H9 (cell line): ENCODE measurements around the gene PDPN. TPM values are rescaled to one million over a fixed set of nuclear protein-coding genes. Genes with fewer than 3 reads are reported as not detected.

ENCODE experiments used
- DNase-seq: peaks from one replicate; pipeline ENCODE4 v3.0.0-alpha.2; 2017
- H2AFZ ChIP-seq: one replicate; pipeline ENCODE4 v1.6.1; 2013; ENCODE audit warnings: mild to moderate bottlenecking, low read length, control low read depth, moderate library complexity
- H2AK5ac ChIP-seq: 2 replicates; pipeline ENCODE4 v1.6.1; 2013; ENCODE audit warnings: low read length, control low read depth, mixed read lengths; ENCODE audit not compliant: insufficient read length
- H2BK120ac ChIP-seq: one replicate; pipeline ENCODE4 v1.6.1; 2013; ENCODE audit warnings: low read depth, mild to moderate bottlenecking, low read length, control low read depth, inconsistent platforms; ENCODE audit not compliant: poor library complexity, severe bottlenecking
- H2BK12ac ChIP-seq: 2 replicates; pipeline ENCODE4 v1.6.1; 2013; ENCODE audit warnings: low read length, control low read depth, mixed read lengths, low read depth; ENCODE audit not compliant: insufficient read length
- H2BK15ac ChIP-seq: 2 replicates; pipeline ENCODE4 v1.6.1; 2013; ENCODE audit warnings: low read depth, low read length, control low read depth
- H2BK20ac ChIP-seq: one replicate; pipeline ENCODE4 v1.6.1; 2013; ENCODE audit warnings: low read depth, mild to moderate bottlenecking, low read length, control low read depth, inconsistent platforms; ENCODE audit not compliant: poor library complexity, severe bottlenecking
- H2BK5ac ChIP-seq: 2 replicates; pipeline ENCODE4 v1.6.1; 2013; ENCODE audit warnings: low read length, control low read depth, mixed read lengths; ENCODE audit not compliant: insufficient read length
- H3K14ac ChIP-seq: 2 replicates; pipeline ENCODE4 v1.6.1; 2013; ENCODE audit warnings: low read length, control low read depth; ENCODE audit not compliant: insufficient read depth
- H3K18ac ChIP-seq: 2 replicates; pipeline ENCODE4 v1.6.1; 2013; ENCODE audit warnings: low read depth, mild to moderate bottlenecking, mixed read lengths, low read length, control low read depth; ENCODE audit not compliant: insufficient read length
- H3K23ac ChIP-seq: 2 replicates; pipeline ENCODE4 v1.6.1; 2013; ENCODE audit warnings: low read length, control low read depth, mixed read lengths, low read depth; ENCODE audit not compliant: insufficient read length
- H3K23me2 ChIP-seq: 2 replicates; pipeline ENCODE4 v1.6.1; 2013; ENCODE audit warnings: low read depth, mild to moderate bottlenecking, mixed read lengths, low read length, control low read depth; ENCODE audit not compliant: insufficient read length, poor library complexity, severe bottlenecking
- H3K27ac ChIP-seq: 2 replicates; pipeline ENCODE4 v1.5.1; 2013; ENCODE audit warnings: low read length, control low read depth, mixed read lengths, low read depth; ENCODE audit not compliant: insufficient read length
- H3K27me3 ChIP-seq: 2 replicates; pipeline ENCODE4 v1.6.1; 2013; ENCODE audit warnings: low read length, control low read depth, inconsistent platforms; ENCODE audit not compliant: insufficient read depth
- H3K4ac ChIP-seq: 2 replicates; pipeline ENCODE4 v1.6.1; 2013; ENCODE audit warnings: low read depth, mild to moderate bottlenecking, control low read depth, inconsistent platforms, low read length, moderate library complexity
- H3K4me1 ChIP-seq: 2 replicates; pipeline ENCODE4 v1.6.1; 2013; ENCODE audit warnings: low read length, control low read depth, inconsistent platforms; ENCODE audit not compliant: insufficient read depth
- H3K4me2 ChIP-seq: 2 replicates; pipeline ENCODE4 v1.6.1; 2013; ENCODE audit warnings: low read length, control low read depth, mixed read lengths; ENCODE audit not compliant: insufficient read length, insufficient read depth
- H3K56ac ChIP-seq: 2 replicates; pipeline ENCODE4 v1.6.1; 2013; ENCODE audit warnings: low read depth, mild to moderate bottlenecking, mixed read lengths, low read length, control low read depth; ENCODE audit not compliant: insufficient read length
- H3K79me1 ChIP-seq: 2 replicates; pipeline ENCODE4 v1.6.1; 2013; ENCODE audit warnings: low read depth, mild to moderate bottlenecking, moderate library complexity, low read length, control low read depth, inconsistent platforms; ENCODE audit not compliant: insufficient read depth, poor library complexity, severe bottlenecking
- H3K79me2 ChIP-seq: 2 replicates; pipeline ENCODE4 v1.6.1; 2013; ENCODE audit warnings: low read length, control low read depth, inconsistent platforms; ENCODE audit not compliant: insufficient read depth
- H3K9ac ChIP-seq: 2 replicates; pipeline ENCODE4 v1.6.1; 2013; ENCODE audit warnings: low read length, control low read depth, mixed read lengths; ENCODE audit not compliant: insufficient read length; ENCODE audit errors: extremely low read depth
- H3K9me3 ChIP-seq: one replicate; pipeline ENCODE4 v1.6.1; 2013; ENCODE audit warnings: low read depth, low read length, inconsistent platforms; ENCODE audit not compliant: control insufficient read depth
- H3T11ph ChIP-seq: one replicate; pipeline ENCODE4 v1.6.1; 2013; ENCODE audit warnings: mild to moderate bottlenecking, low read length, control low read depth, inconsistent platforms
- H4K20me1 ChIP-seq: one replicate; pipeline ENCODE4 v1.6.1; 2013; ENCODE audit not compliant: control insufficient read depth, insufficient read length, insufficient read depth
- H4K5ac ChIP-seq: 2 replicates; pipeline ENCODE4 v1.6.1; 2013; ENCODE audit warnings: low read depth, mild to moderate bottlenecking, mixed read lengths, low read length, control low read depth; ENCODE audit not compliant: insufficient read length
- H4K8ac ChIP-seq: replicated peaks from 2 replicates; pipeline ENCODE4 v1.6.1; 2013; ENCODE audit warnings: low read length, control low read depth, mixed read lengths, low read depth; ENCODE audit not compliant: insufficient read length
- H4K91ac ChIP-seq: 2 replicates; pipeline ENCODE4 v1.6.1; 2013; ENCODE audit warnings: low read depth, mild to moderate bottlenecking, moderate library complexity, mixed read lengths, low read length, control low read depth; ENCODE audit not compliant: insufficient read length
- H3K27ac Mint-ChIP-seq, 3 experiments: 2 replicates in 2 of 3; 3 replicates in 1 of 3; pipeline ENCODE4 v1.8.0; 2020 to 2021; ENCODE audit warnings: mixed read lengths in 3 of 3, mild to moderate bottlenecking in 1 of 3, moderate library complexity in 1 of 3
- H3K27me3 Mint-ChIP-seq: 2 replicates; pipeline ENCODE4 v1.8.0; 2021; ENCODE audit warnings: low read depth, mild to moderate bottlenecking, moderate library complexity, mixed read lengths
- H3K36me3 Mint-ChIP-seq, 3 experiments: 2 replicates in 2 of 3; 3 replicates in 1 of 3; pipeline ENCODE4 v1.8.0; 2020 to 2021; ENCODE audit warnings: low read depth in 3 of 3, mixed read lengths in 3 of 3; ENCODE audit not compliant: insufficient read depth in 1 of 3
- H3K4me1 Mint-ChIP-seq, 2 experiments: 2 replicates each; pipeline ENCODE4 v1.8.0; 2020; ENCODE audit warnings: mixed read lengths in 2 of 2
- H3K4me3 Mint-ChIP-seq, 2 experiments: 2 replicates in 1 of 2; 3 replicates in 1 of 2; pipeline ENCODE4 v1.8.0; 2020 to 2021; ENCODE audit warnings: mild to moderate bottlenecking in 2 of 2, mixed read lengths in 2 of 2, moderate library complexity in 1 of 2
- H3K9me3 Mint-ChIP-seq, 2 experiments: 2 replicates in 1 of 2; 3 replicates in 1 of 2; pipeline ENCODE4 v1.8.0; 2020; ENCODE audit warnings: mild to moderate bottlenecking in 2 of 2, mixed read lengths in 2 of 2, moderate library complexity in 1 of 2
- CTCF ChIP-seq: fragments of 200-600 bp; sonication (generic); conservative IDR thresholded peaks from 3 replicates; pipeline ENCODE4 v1.8.0; 2021; ENCODE audit warnings: antibody characterized with exemption, mild to moderate bottlenecking
- WGBS: extraction: QIAGEN DNeasy Blood & Tissue Kit; methylation state at CpG from one replicate; pipeline ENCODE4 v1.1.7; 2013; ENCODE audit warnings: missing lambda C conversion rate, low lambda C conversion rate, mixed read lengths; ENCODE audit not compliant: insufficient read length; ENCODE audit errors: extremely low coverage; 5-methylcytosine and 5-hydroxymethylcytosine counted together
- total RNA-seq: library from RNA; stranded (reverse); gene quantifications from 2 replicates; pipeline ENCODE4 v1.2.1, GENCODE V29; 2021

The PDPN gene
- total RNA-seq, 1 experiment from 2014 or later: 205 TPM

DNA sequence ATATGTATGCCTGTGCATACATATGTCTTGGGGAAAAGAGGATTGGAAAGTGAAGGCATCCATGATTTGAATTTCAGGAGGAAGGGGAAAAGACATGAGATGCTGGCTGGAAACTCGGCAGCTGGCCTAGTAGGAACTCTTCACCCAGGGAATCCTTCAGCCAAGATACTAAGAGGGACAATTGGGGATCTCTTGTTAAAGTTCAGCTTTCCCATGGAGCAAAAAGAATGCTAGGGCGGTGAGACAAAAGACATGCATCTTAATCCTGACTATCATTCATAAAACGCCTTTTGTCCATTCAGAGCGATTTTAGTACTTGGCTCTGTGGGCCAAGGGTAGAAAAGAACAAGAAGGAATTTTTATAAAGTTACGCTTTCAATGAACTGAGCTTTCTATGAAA lies 20.5 kb downstream of the PDPN start:
- Histone ChIP-seq H3K4ac (no peak overlapping the region), H3T11ph (no peak overlapping the region), H2BK120ac (no peak overlapping the region), H2BK5ac (no peak overlapping the region), H3K14ac (no peak overlapping the region), H4K5ac (no peak overlapping the region), H2AFZ (no peak overlapping the region), H3K18ac (no peak overlapping the region), H4K8ac (no peak overlapping the region), H2AK5ac (no peak overlapping the region), H3K4me2 (no peak overlapping the region), H4K20me1 (no peaks in the 10 kb centered on the region), H4K91ac (no peak overlapping the region), H3K79me2 (peaks cover 5% of the 10 kb centered on the region; the same call in 1 of the 2 replicates), H3K4me1 (peaks cover 8% of the 10 kb centered on the region; the same call in 1 of the 2 replicates), H3K27ac (no peak overlapping the region), H2BK15ac (no peak overlapping the region), H3K27me3 (no peaks in the 10 kb centered on the region), H2BK20ac (no peak overlapping the region), H3K79me1 (no peaks in the 10 kb centered on the region), H3K9me3 (no peaks in the 10 kb centered on the region), H2BK12ac (no peak overlapping the region), H3K23me2 (no peaks in the 10 kb centered on the region), H3K23ac (no peak overlapping the region), H3K56ac (no peak overlapping the region), H3K9ac (no peak overlapping the region)
- H3K27me3 Mint-ChIP-seq: no peaks in the 10 kb centered on the region
- DNase-seq: no peak
- peaks cover 22 to 51% (median 42%) of the 10 kb centered on the region in 3 experiments; a peak in 6 of 7 replicates for H3K36me3 Mint-ChIP-seq
- H3K4me1 Mint-ChIP-seq: peaks cover 41 to 53% of the 10 kb centered on the region in 2 experiments
- H3K4me3 Mint-ChIP-seq: no peak overlapping the region
- peak overlapping the region in 2 of 3 experiments; percentile 46 to 81; a peak in 2 of 7 replicates for H3K27ac Mint-ChIP-seq
- no CpG with 5 or more reads among the region's 5 CpGs for WGBS
- no peaks in the 10 kb centered on the region for H3K9me3 Mint-ChIP-seq
- no peak for TF ChIP-seq CTCF
